NCI-H1417 treated with DMSO at 0.1 percent for 48 hours (cell line): ENCODE measurements around the gene TMEM132D.

Experiments
- DNase-seq: peaks from one replicate; lab custom pipeline; 2025; lab: John Stamatoyannopoulos, UW

Gene TMEM132D

GRCh38 chr12:129440278-129440677, 463.5 kb downstream of the TMEM132D start:
- DNase-seq: no peak

GRCh38 chr12:129434790-129435189, 469.0 kb downstream of the TMEM132D start:
- no peak for DNase-seq

- DNase-seq: no peak
Observed at GRCh38 chr12:129428240-129428936, 475.4 kb downstream of the TMEM132D start.

- DNase-seq: no peak
Observed at GRCh38 chr12:129423041-129423580, 480.7 kb downstream of the TMEM132D start.

GRCh38 chr12:129413295-129413694, 490.5 kb downstream of the TMEM132D start:
- no peak for DNase-seq

GRCh38 chr12:129409281-129409680, 494.5 kb downstream of the TMEM132D start:
- no peak for DNase-seq

- DNase-seq: no peak
Observed at GRCh38 chr12:129404556-129404955, 499.3 kb downstream of the TMEM132D start.

- no peak for DNase-seq
Observed at GRCh38 chr12:129401572-129401971, 502.3 kb downstream of the TMEM132D start.

GRCh38 chr12:129394177-129394825, 509.5 kb downstream of the TMEM132D start:
- no peak for DNase-seq

GRCh38 chr12:129393357-129393937, 510.4 kb downstream of the TMEM132D start:
- no peak for DNase-seq

GRCh38 chr12:129385637-129385990, 518.2 kb downstream of the TMEM132D start:
- DNase-seq: no peak

GRCh38 chr12:129383956-129384355, 519.9 kb downstream of the TMEM132D start:
- no peak for DNase-seq

- no peak for DNase-seq
Observed at GRCh38 chr12:129381715-129382114, 522.1 kb downstream of the TMEM132D start.

- DNase-seq: no peak
Observed at GRCh38 chr12:129379076-129379804, 524.6 kb downstream of the TMEM132D start.

GRCh38 chr12:129378496-129378895, 525.3 kb downstream of the TMEM132D start:
- no peak for DNase-seq

- no peak for DNase-seq
Observed at GRCh38 chr12:129373746-129374145, 530.1 kb downstream of the TMEM132D start.

GRCh38 chr12:129372876-129373275, 530.9 kb downstream of the TMEM132D start:
- no peak for DNase-seq

- DNase-seq: no peak
Observed at GRCh38 chr12:129372348-129372747, 531.5 kb downstream of the TMEM132D start.

- DNase-seq: no peak
Observed at GRCh38 chr12:129371268-129371667, 532.6 kb downstream of the TMEM132D start.

- DNase-seq: no peak
Observed at GRCh38 chr12:129366656-129367055, 537.2 kb downstream of the TMEM132D start.

- DNase-seq: no peak
Observed at GRCh38 chr12:129363041-129363440, 540.8 kb downstream of the TMEM132D start.

- no peak for DNase-seq
Observed at GRCh38 chr12:129357233-129357632, 546.6 kb downstream of the TMEM132D start.
